Fibroblast of villous mesenchyme (primary cell): ENCODE results near the gene DDHD1. TPM values are rescaled to one million over a fixed set of nuclear protein-coding genes. Genes with fewer than 3 reads are reported as not detected.
"Not testable (repeated sequence)": the region's sequence is repeated elsewhere in the genome, so short reads cannot be mapped to it uniquely, and the experiment has no call there.

Experiments used
- DNase-seq: peaks from one replicate; pipeline ENCODE4 v3.0.0-alpha.2; 2010; ENCODE audit warnings: low read depth
- H3K4me3 ChIP-seq: 2 replicates; pipeline ENCODE4 v1.5.1; 2011; ENCODE audit warnings: low read depth, mild to moderate bottlenecking, low read length
- CTCF ChIP-seq: IDR thresholded peaks from 2 replicates; pipeline ENCODE4 v1.5.1; 2012; ENCODE audit warnings: low read depth, mild to moderate bottlenecking, low read length; ENCODE audit not compliant: insufficient read depth
- total RNA-seq: library from RNA; depleted of rRNA; stranded (reverse); fragments of >200 nt; gene quantifications from 2 replicates; pipeline ENCODE4 v1.2.3, GENCODE V29; 2012

The DDHD1 gene
- total RNA-seq, 1 donor = 42.7 TPM

GRCh38 chr14:53186532-53186931 is 33.4 kb upstream of the DDHD1 start:
- DNase-seq = no peak
- no peak overlapping the region for H3K4me3 ChIP-seq
- TF ChIP-seq CTCF = no peak

GRCh38 chr14:53183611-53184010 is 30.5 kb upstream of the DDHD1 start:
- TF ChIP-seq CTCF = no peak
- H3K4me3 ChIP-seq = no peak overlapping the region
- DNase-seq = peak; percentile 72

- no peak for TF ChIP-seq CTCF
- no peak overlapping the region for H3K4me3 ChIP-seq
- DNase-seq = peak; percentile 28
Measured at GRCh38 chr14:53183056-53183455, 29.9 kb upstream of the DDHD1 start.

GRCh38 chr14:53181463-53182081 is 28.4 kb upstream of the DDHD1 start:
- H3K4me3 ChIP-seq, DNase-seq: not testable (repeated sequence)

GRCh38 chr14:53180272-53181221 is 27.4 kb upstream of the DDHD1 start:
- H3K4me3 ChIP-seq = no peak overlapping the region
- DNase-seq = peak; percentile 46
- peak; percentile 37 for TF ChIP-seq CTCF

GRCh38 chr14:53179486-53180005 is 26.4 kb upstream of the DDHD1 start:
- not testable (repeated sequence) for DNase-seq, H3K4me3 ChIP-seq

GRCh38 chr14:53175375-53175774 is 22.3 kb upstream of the DDHD1 start:
- no peak for DNase-seq

More at GRCh38 chr14:53175375-53175774, 22.3 kb upstream of the DDHD1 start:
- TF ChIP-seq CTCF = no peak
- H3K4me3 ChIP-seq = no peak overlapping the region
